Measurements from ENCODE around the gene KLF16. TPM values are rescaled to one million over a fixed set of nuclear protein-coding genes. Genes with fewer than 3 reads are reported as not detected.

The KLF16 gene
- total RNA-seq, 4 donors from 2014 or later = 9.0 to 16.2 (median 13.5) TPM

- H3K4me3 ChIP-seq (ENCODE audit: low read depth, poor library complexity, severe bottlenecking) = no peak overlapping the region
- intact Hi-C loops (cut with DNase I; ENCODE audit: low total_unique reads) = no loop called here
- 69 to 72% methylated on average over 31 of the region's 31 CpGs for WGBS, 2 donors
- TF ChIP-seq POLR2A (IDR thresholded peaks at IDR 0.05) (no peak), CTCF (IDR thresholded peaks at IDR 0.05) (no peak)
- no peak for DNase-seq (ENCODE audit: low spot score in 2 of 2)
These were observed 12.3 kb downstream of the KLF16 start for GRCh38 chr19:1850809-1851653.

- DNase-seq (ENCODE audit: low spot score in 2 of 2) = no peak
- intact Hi-C loops (cut with DNase I; ENCODE audit: low total_unique reads) = no loop called here
- no peak for TF ChIP-seq POLR2A (IDR thresholded peaks at IDR 0.05)
- TF ChIP-seq CTCF (IDR thresholded peaks at IDR 0.05) = no peak
- no peak overlapping the region for H3K4me3 ChIP-seq (ENCODE audit: low read depth, poor library complexity, severe bottlenecking)
- WGBS, 2 donors = 82 to 85% methylated on average over 10 of the region's 10 CpGs
These were observed 13.4 kb downstream of the KLF16 start for GRCh38 chr19:1849886-1850398.

DNA sequence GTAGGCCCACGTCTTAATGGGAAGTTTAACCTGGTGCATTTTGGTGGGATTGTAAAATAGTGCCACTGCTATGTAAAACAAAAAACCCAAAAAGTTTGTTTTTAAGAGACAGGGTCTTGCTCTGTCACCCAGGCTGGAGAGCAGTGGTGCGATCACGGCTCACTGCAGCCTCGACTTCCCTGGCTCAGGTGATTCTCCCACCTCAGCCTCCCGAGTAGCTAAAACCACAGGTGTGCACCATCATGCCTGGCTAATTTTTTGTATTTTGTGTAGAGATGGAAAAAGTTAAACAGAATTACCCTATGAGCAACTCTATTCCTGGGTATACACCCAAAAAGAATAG, 14.3 kb downstream of the KLF16 start:
- WGBS, 2 donors = 64 to 67% methylated on average over 5 of the region's 5 CpGs
- no peak for TF ChIP-seq CTCF (IDR thresholded peaks at IDR 0.05)
- TF ChIP-seq POLR2A (IDR thresholded peaks at IDR 0.05) = no peak
- no peak for DNase-seq (ENCODE audit: low spot score in 2 of 2)
- intact Hi-C loops (cut with DNase I; ENCODE audit: low total_unique reads) = no loop called here
- H3K4me3 ChIP-seq (ENCODE audit: low read depth, poor library complexity, severe bottlenecking) = no peak overlapping the region

DNA sequence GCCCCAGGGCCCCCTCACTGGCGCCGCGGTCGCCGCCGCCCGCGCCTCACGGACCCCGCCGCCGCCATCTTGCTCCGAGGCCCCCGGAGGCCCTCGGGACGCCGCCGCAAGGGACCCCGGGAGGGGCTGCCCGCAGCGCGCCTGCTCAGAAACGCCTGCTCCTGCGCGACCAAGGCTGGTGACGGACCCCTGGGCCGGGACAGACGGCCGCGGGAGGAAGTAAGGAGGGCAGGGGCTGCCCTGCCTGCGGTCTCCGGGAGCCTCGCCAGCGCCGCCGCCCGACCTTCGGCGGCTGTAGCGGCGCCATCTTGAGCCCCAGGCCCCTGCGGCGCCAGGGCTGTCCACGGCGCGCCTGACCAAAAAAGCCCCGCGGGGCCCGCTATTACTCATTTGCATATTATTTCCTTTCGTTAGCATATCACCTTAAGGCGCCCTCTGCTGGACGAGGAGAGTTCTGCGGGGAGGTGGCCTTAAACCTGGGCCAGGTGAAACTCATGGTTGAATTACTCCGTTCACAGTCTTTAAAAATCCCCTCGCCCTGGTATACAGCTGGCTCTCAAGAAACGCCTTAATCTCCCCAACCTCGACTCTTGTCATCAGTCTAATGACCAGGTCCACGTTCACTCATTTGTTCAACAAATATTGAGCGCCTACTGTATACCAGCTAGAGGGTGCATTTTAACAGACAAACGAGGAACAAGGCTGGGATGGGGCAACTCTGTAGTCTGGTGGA, 14.8 kb downstream of the KLF16 start, which contains the start of gene REXO1:
TSS of gene REXO1 (minus strand) at position 85 of the 733 bp plus-strand sequence. CDS start 125 bp downstream, outside the sequence.
- peak; percentile 95 to 99 for DNase-seq (ENCODE audit: low spot score in 2 of 2)
- 4 to 7% methylated on average over 20 to 34 of the region's 60 CpGs for WGBS, 2 donors

More for the DNA sequence above, 14.8 kb downstream of the KLF16 start, which contains the start of gene REXO1:
- peak within 1 kb of the TSS; percentile 91 for H3K4me3 ChIP-seq (ENCODE audit: low read depth, poor library complexity, severe bottlenecking)
- intact Hi-C loops (cut with DNase I; ENCODE audit: low total_unique reads) = no loop called here
- TF ChIP-seq CTCF (IDR thresholded peaks at IDR 0.05) (peak in 1 of 3 donors; percentile 86), POLR2A (IDR thresholded peaks at IDR 0.05) (no peak)
